ENCODE data around the gene TMSB15B. TPM values are rescaled to one million over a fixed set of nuclear protein-coding genes. Genes with fewer than 3 reads are reported as not detected.
"Not testable (repeated sequence)": the region's sequence is repeated elsewhere in the genome, so short reads cannot be mapped to it uniquely, and the experiment has no call there.

Gene TMSB15B
- total RNA-seq, 4 donors from 2014 or later: 0.83 to 3.4 (median 2.4) TPM

DNA sequence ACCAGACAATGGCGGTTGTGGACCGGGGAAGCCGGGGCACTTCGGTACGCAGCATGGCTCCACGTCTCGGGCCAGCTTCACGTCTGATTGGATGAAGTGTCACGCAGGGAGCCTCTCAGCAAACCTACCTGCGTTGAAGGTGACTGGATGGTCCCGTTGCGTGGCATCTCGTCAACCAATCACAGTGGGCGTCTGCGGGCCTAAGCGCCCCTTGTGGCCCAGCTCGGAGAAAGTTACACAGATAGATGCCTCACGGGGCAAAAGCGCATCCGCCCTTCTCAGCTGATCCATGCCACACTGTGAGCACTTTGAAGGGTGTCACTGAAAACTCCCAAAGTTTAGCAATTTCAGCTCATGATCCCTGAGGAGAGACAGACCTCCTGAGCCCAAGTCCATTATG, 51.2 kb downstream of the TMSB15B start, which contains the start of gene H2BW1:
Gene H2BW1 (minus strand): TSS at position 103 of the 400 bp plus-strand sequence. CDS start 132 bp downstream, outside the sequence.
- 93% methylated on average over 6 of the region's 20 CpGs for WGBS
- H3K27me3 ChIP-seq: no peaks in the 10 kb centered on the region
- TF ChIP-seq EP300 (IDR thresholded peaks at IDR 0.05) (no peak), POLR2A (IDR thresholded peaks at IDR 0.05) (no peak), POLR2AphosphoS5 (IDR thresholded peaks at IDR 0.05) (no peak)
- TF ChIP-seq, protein P1, sequence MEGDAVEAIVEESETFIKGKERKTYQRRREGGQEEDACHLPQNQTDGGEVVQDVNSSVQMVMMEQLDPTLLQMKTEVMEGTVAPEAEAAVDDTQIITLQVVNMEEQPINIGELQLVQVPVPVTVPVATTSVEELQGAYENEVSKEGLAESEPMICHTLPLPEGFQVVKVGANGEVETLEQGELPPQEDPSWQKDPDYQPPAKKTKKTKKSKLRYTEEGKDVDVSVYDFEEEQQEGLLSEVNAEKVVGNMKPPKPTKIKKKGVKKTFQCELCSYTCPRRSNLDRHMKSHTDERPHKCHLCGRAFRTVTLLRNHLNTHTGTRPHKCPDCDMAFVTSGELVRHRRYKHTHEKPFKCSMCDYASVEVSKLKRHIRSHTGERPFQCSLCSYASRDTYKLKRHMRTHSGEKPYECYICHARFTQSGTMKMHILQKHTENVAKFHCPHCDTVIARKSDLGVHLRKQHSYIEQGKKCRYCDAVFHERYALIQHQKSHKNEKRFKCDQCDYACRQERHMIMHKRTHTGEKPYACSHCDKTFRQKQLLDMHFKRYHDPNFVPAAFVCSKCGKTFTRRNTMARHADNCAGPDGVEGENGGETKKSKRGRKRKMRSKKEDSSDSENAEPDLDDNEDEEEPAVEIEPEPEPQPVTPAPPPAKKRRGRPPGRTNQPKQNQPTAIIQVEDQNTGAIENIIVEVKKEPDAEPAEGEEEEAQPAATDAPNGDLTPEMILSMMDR (IDR thresholded peaks at IDR 0.05): no peak

DNA sequence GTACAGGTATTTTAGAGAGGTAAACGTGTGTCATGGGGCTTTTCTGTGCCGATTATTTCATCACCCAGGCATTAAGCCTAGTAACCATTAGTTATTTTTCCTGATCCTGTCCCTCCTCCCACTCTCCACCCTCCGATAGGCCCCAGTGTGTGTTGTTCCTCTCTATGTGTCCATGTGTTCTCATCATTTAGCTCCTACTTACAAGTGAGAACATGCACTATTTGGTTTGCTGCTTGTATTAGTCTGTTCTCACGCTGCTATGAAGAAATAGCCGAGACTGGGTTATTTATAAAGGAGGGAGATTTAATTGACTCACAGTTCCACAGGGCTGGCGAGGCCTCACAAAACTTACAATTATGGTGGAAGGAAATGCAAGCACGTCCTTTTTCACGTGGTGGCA, 53.1 kb downstream of the TMSB15B start:
- 48% methylated on average over 8 of the region's 8 CpGs for WGBS

More for the DNA sequence above, 51.2 kb downstream of the TMSB15B start, which contains the start of gene H2BW1:
- Histone ChIP-seq H3K9me3 (no peaks in the 10 kb centered on the region), H3K27ac (no peak within 1 kb of the TSS), H3K36me3 (no peaks in the 10 kb centered on the region), H3K4me1 (no peaks in the 10 kb centered on the region), H3K4me3 (no peak within 1 kb of the TSS)
- no peak for DNase-seq (ENCODE audit: low spot score in 2 of 2)

More for the DNA sequence above, 53.1 kb downstream of the TMSB15B start:
- not testable (repeated sequence) for H3K4me3 ChIP-seq; H3K36me3 ChIP-seq; H3K4me1 ChIP-seq; H3K9me3 ChIP-seq; DNase-seq (ENCODE audit: low spot score in 2 of 2); H3K27ac ChIP-seq; H3K27me3 ChIP-seq

Other genes with a start within 250 kb of the TMSB15B start
- gene PLP1, start 185.8 kb upstream of the TMSB15B start, total RNA-seq: 10 to 100 TPM; 11.2 to 27.5 (median 17.1) TPM
- gene RAB9B, start 130.4 kb upstream of the TMSB15B start, total RNA-seq: 1 to 10 TPM in 1 of 4 donors, under 1 TPM in 3; 0.16 to 2.1 (median 0.53) TPM
- not detected for gene H2BW1, start 51.1 kb downstream of the TMSB15B start, total RNA-seq
- not detected for gene H2BW2, start 77.3 kb downstream of the TMSB15B start, total RNA-seq
- 1 to 10 TPM in 3 of 4 donors, under 1 TPM in 1; 0.25 to 4.7 (median 1.2) TPM for gene TMSB15C, start 113.6 kb downstream of the TMSB15B start, total RNA-seq
- under 1 TPM in 1 of 4 donors, not detected in 3; 0.42 TPM for gene ZCCHC18, start 149.9 kb downstream of the TMSB15B start, total RNA-seq
- gene SLC25A53, start 194.4 kb downstream of the TMSB15B start, total RNA-seq: 10 to 100 TPM in 1 of 4 donors, 1 to 10 TPM in 3; 5.5 to 22.0 (median 7.6) TPM
- 10 to 100 TPM; 10.7 to 18.3 (median 16.9) TPM for gene FAM199X, start 203.8 kb downstream of the TMSB15B start, total RNA-seq

Measured in suprapubic skin (tissue), 4 donors.